Measurements from ENCODE around the gene JAK1.
"Not testable (repeated sequence)": the region's sequence is repeated elsewhere in the genome, so short reads cannot be mapped to it uniquely, and the experiment has no call there.

Gene JAK1

DNA sequence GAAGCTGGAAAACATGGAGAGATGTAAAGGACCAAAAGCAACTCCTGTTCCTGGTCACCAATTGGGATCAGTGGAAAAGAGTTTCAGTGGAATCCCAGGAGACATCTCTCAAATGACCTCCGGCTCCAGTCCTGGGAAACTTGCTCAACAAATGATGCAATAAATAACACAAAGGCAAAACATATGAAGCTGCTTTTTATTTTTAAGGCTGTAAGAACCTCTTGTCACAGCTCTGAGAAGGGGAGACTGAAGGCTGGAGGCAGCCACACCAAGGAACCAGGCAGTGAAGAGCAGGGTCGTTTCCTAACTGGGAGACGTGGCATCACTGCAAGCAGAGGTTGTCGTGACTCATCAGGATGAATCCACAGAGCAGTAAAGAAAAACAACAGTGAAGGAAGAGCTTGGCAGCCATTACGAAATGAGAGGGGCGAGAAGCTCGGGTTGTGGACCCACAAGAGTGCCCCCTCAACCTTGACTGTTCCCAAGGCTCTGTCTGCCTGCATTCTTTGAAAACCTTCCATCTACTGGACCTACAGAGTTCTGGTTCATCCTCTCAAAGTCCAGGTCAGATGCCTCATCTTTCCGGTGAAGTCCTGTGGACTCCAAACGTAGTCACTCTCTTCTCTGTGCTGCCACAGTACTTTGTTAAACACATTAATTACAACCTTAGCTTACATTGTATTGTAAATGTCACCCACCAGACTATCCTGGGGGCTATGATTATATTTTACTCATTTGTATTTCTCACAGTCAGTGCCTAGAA, 32.1 kb downstream of the JAK1 start:
- H3K4me1 ChIP-seq (ENCODE audit: control insufficient read depth, insufficient read depth, low read length), result peaks cover 12% of the 10 kb centered on the region
- no peak overlapping the region for H3K27ac ChIP-seq (ENCODE audit: low read length)
- H3K9me3 ChIP-seq (ENCODE audit: control insufficient read depth in 2 of 2, low read length in 2 of 2), result no peaks in the 10 kb centered on the region
- H3K4me3 ChIP-seq (ENCODE audit: low read length in 2 of 2), result no peak overlapping the region
- H3K9ac ChIP-seq (ENCODE audit: low read length in 2 of 2), result no peak overlapping the region
- no peaks in the 10 kb centered on the region for H3K36me3 ChIP-seq (ENCODE audit: control insufficient read depth in 2 of 2, insufficient read depth in 2 of 2, low read length in 2 of 2)
- no peaks in the 10 kb centered on the region for H3K27me3 ChIP-seq (ENCODE audit: control insufficient read depth in 1 of 2, insufficient read depth in 2 of 2, low read length in 2 of 2)

- peak overlapping the region in 1 of 2 donors; percentile 40 for H3K4me3 ChIP-seq (ENCODE audit: low read length in 2 of 2)
- H3K36me3 ChIP-seq (ENCODE audit: control insufficient read depth in 2 of 2, insufficient read depth in 2 of 2, low read length in 2 of 2), result no peaks in the 10 kb centered on the region
- no peaks in the 10 kb centered on the region for H3K9me3 ChIP-seq (ENCODE audit: control insufficient read depth in 2 of 2, low read length in 2 of 2)
- no peak overlapping the region for H3K9ac ChIP-seq (ENCODE audit: low read length in 2 of 2)
- H3K27me3 ChIP-seq (ENCODE audit: control insufficient read depth in 1 of 2, insufficient read depth in 2 of 2, low read length in 2 of 2), result no peaks in the 10 kb centered on the region
- peaks cover 12% of the 10 kb centered on the region for H3K4me1 ChIP-seq (ENCODE audit: control insufficient read depth, insufficient read depth, low read length)
- H3K27ac ChIP-seq (ENCODE audit: low read length), result peak overlapping the region; percentile 43
These were observed 32.9 kb downstream of the JAK1 start for GRCh38 chr1:64933296-64934070.

GRCh38 chr1:64932962-64933295, 33.4 kb downstream of the JAK1 start:
- Histone ChIP-seq H3K4me1 (ENCODE audit: control insufficient read depth, insufficient read depth, low read length) (peaks cover 12% of the 10 kb centered on the region), H3K4me3 (ENCODE audit: low read length in 2 of 2) (peak overlapping the region in 1 of 2 donors; percentile 40), H3K27me3 (ENCODE audit: control insufficient read depth in 1 of 2, insufficient read depth in 2 of 2, low read length in 2 of 2) (no peaks in the 10 kb centered on the region), H3K36me3 (ENCODE audit: control insufficient read depth in 2 of 2, insufficient read depth in 2 of 2, low read length in 2 of 2) (no peaks in the 10 kb centered on the region), H3K9ac (ENCODE audit: low read length in 2 of 2) (no peak overlapping the region), H3K9me3 (ENCODE audit: control insufficient read depth in 2 of 2, low read length in 2 of 2) (no peaks in the 10 kb centered on the region), H3K27ac (ENCODE audit: low read length) (no peak overlapping the region)

- not testable (repeated sequence) for H3K9ac ChIP-seq (ENCODE audit: low read length in 2 of 2); H3K27me3 ChIP-seq (ENCODE audit: control insufficient read depth in 1 of 2, insufficient read depth in 2 of 2, low read length in 2 of 2); H3K4me1 ChIP-seq (ENCODE audit: control insufficient read depth, insufficient read depth, low read length); H3K4me3 ChIP-seq (ENCODE audit: low read length in 2 of 2); H3K27ac ChIP-seq (ENCODE audit: low read length); H3K9me3 ChIP-seq (ENCODE audit: control insufficient read depth in 2 of 2, low read length in 2 of 2); H3K36me3 ChIP-seq (ENCODE audit: control insufficient read depth in 2 of 2, insufficient read depth in 2 of 2, low read length in 2 of 2)
These were observed 35.7 kb downstream of the JAK1 start for GRCh38 chr1:64930640-64931039.

DNA sequence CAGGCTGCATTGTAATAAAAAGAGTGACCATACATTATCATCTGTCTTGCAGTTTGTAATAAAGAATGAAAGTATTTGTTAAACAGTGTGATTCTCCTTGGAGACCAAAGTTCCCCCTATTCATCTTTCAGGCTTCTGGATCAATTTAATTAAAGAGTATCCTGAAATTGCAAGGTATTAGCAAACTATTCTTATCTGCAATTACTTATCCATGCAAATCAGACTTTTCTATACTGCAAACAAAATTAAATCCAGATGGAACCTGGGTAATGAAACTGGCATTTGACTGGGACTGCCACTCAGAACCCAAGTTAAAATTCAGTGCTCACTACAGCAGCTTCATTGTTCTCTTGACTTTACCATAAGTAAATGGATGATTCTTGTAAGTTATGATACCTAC, 37.1 kb downstream of the JAK1 start:
- Histone ChIP-seq H3K4me3 (ENCODE audit: low read length in 2 of 2) (no peak overlapping the region), H3K9me3 (ENCODE audit: control insufficient read depth in 2 of 2, low read length in 2 of 2) (no peaks in the 10 kb centered on the region), H3K27me3 (ENCODE audit: control insufficient read depth in 1 of 2, insufficient read depth in 2 of 2, low read length in 2 of 2) (no peaks in the 10 kb centered on the region), H3K9ac (ENCODE audit: low read length in 2 of 2) (no peak overlapping the region), H3K4me1 (ENCODE audit: control insufficient read depth, insufficient read depth, low read length) (peaks cover 7% of the 10 kb centered on the region), H3K36me3 (ENCODE audit: control insufficient read depth in 2 of 2, insufficient read depth in 2 of 2, low read length in 2 of 2) (no peaks in the 10 kb centered on the region), H3K27ac (ENCODE audit: low read length) (no peak overlapping the region)

GRCh38 chr1:64928325-64928724, 38.0 kb downstream of the JAK1 start:
- Histone ChIP-seq H3K9me3 (ENCODE audit: control insufficient read depth in 2 of 2, low read length in 2 of 2) (no peaks in the 10 kb centered on the region), H3K9ac (ENCODE audit: low read length in 2 of 2) (no peak overlapping the region), H3K27me3 (ENCODE audit: control insufficient read depth in 1 of 2, insufficient read depth in 2 of 2, low read length in 2 of 2) (no peaks in the 10 kb centered on the region), H3K4me3 (ENCODE audit: low read length in 2 of 2) (no peak overlapping the region), H3K4me1 (ENCODE audit: control insufficient read depth, insufficient read depth, low read length) (peaks cover 4% of the 10 kb centered on the region), H3K36me3 (ENCODE audit: control insufficient read depth in 2 of 2, insufficient read depth in 2 of 2, low read length in 2 of 2) (no peaks in the 10 kb centered on the region), H3K27ac (ENCODE audit: low read length) (no peak overlapping the region)

DNA sequence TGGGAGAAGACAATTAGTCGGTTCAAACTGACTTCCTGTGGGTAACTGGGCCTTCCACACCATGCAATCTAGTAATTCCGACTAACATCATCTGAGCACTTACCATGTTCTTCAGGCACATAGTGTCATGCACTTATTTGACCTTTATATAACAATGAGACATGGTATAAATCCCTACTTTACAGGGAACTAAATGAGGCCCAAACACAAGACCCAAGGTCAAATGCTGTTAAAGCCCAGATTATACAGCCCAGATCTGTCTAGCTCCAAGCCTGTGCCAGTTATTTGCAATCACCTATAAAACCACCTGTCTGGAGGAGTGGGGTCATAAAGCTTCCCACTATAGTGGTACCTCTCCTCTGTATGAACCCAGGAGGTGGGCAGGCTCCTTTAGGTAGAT, 40.8 kb downstream of the JAK1 start:
- no peak overlapping the region for H3K9ac ChIP-seq (ENCODE audit: low read length in 2 of 2)
- H3K36me3 ChIP-seq (ENCODE audit: control insufficient read depth in 2 of 2, insufficient read depth in 2 of 2, low read length in 2 of 2), result no peaks in the 10 kb centered on the region
- no peaks in the 10 kb centered on the region for H3K9me3 ChIP-seq (ENCODE audit: control insufficient read depth in 2 of 2, low read length in 2 of 2)
- H3K27ac ChIP-seq (ENCODE audit: low read length), result no peak overlapping the region
- no peaks in the 10 kb centered on the region for H3K4me1 ChIP-seq (ENCODE audit: control insufficient read depth, insufficient read depth, low read length)
- H3K4me3 ChIP-seq (ENCODE audit: low read length in 2 of 2), result no peak overlapping the region
- no peaks in the 10 kb centered on the region for H3K27me3 ChIP-seq (ENCODE audit: control insufficient read depth in 1 of 2, insufficient read depth in 2 of 2, low read length in 2 of 2)

DNA sequence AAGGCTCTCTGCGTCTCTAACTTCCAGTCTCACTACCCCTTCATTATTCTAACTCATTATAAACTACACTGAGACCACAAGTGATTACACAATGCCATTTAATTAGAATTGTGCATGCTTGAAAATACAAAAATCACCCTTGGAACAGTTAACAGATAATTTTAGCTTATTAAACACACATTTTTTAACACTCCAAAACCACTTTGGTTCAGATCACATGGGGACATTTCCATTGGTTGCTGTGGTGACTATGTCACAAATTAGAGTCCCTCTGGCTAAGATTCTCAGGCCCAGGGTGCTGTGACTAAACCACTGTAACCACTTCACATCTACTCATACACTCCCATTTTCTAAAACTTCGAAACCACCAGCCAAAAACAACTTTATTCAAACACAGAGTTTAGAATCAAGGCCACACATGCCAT, 43.0 kb downstream of the JAK1 start:
- Histone ChIP-seq H3K9ac (ENCODE audit: low read length in 2 of 2) (no peak overlapping the region), H3K36me3 (ENCODE audit: control insufficient read depth in 2 of 2, insufficient read depth in 2 of 2, low read length in 2 of 2) (no peaks in the 10 kb centered on the region), H3K27me3 (ENCODE audit: control insufficient read depth in 1 of 2, insufficient read depth in 2 of 2, low read length in 2 of 2) (no peaks in the 10 kb centered on the region), H3K9me3 (ENCODE audit: control insufficient read depth in 2 of 2, low read length in 2 of 2) (no peaks in the 10 kb centered on the region), H3K4me1 (ENCODE audit: control insufficient read depth, insufficient read depth, low read length) (no peaks in the 10 kb centered on the region), H3K4me3 (ENCODE audit: low read length in 2 of 2) (no peak overlapping the region), H3K27ac (ENCODE audit: low read length) (no peak overlapping the region)

DNA sequence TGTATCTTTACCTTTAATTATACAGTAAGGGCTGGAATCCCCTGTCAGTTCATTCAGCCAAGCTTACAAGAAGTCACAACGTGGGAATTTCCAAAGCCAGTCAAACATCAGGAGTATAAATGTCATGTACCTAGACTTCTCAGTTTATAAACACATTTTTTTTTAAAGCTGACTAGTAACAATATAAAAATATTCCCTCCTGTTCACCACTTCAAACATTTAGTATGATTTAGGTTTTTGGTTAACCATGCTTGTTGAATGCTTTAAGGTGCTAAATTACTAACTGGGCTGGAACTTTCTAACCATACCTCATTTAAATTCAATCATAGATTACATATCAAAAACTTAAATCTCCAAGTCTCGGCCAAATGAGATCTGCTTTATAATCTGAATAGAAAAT, 44.0 kb downstream of the JAK1 start:
- no peaks in the 10 kb centered on the region for H3K4me1 ChIP-seq (ENCODE audit: control insufficient read depth, insufficient read depth, low read length)
- H3K27ac ChIP-seq (ENCODE audit: low read length), result no peak overlapping the region
- H3K9ac ChIP-seq (ENCODE audit: low read length in 2 of 2), result no peak overlapping the region
- no peaks in the 10 kb centered on the region for H3K27me3 ChIP-seq (ENCODE audit: control insufficient read depth in 1 of 2, insufficient read depth in 2 of 2, low read length in 2 of 2)
- no peaks in the 10 kb centered on the region for H3K9me3 ChIP-seq (ENCODE audit: control insufficient read depth in 2 of 2, low read length in 2 of 2)
- no peaks in the 10 kb centered on the region for H3K36me3 ChIP-seq (ENCODE audit: control insufficient read depth in 2 of 2, insufficient read depth in 2 of 2, low read length in 2 of 2)
- H3K4me3 ChIP-seq (ENCODE audit: low read length in 2 of 2), result no peak overlapping the region

GRCh38 chr1:64921771-64922170, 44.6 kb downstream of the JAK1 start:
- Histone ChIP-seq H3K4me3 (ENCODE audit: low read length in 2 of 2) (no peak overlapping the region), H3K9me3 (ENCODE audit: control insufficient read depth in 2 of 2, low read length in 2 of 2) (no peaks in the 10 kb centered on the region), H3K4me1 (ENCODE audit: control insufficient read depth, insufficient read depth, low read length) (no peaks in the 10 kb centered on the region), H3K27ac (ENCODE audit: low read length) (no peak overlapping the region), H3K36me3 (ENCODE audit: control insufficient read depth in 2 of 2, insufficient read depth in 2 of 2, low read length in 2 of 2) (no peaks in the 10 kb centered on the region), H3K27me3 (ENCODE audit: control insufficient read depth in 1 of 2, insufficient read depth in 2 of 2, low read length in 2 of 2) (no peaks in the 10 kb centered on the region), H3K9ac (ENCODE audit: low read length in 2 of 2) (no peak overlapping the region)

GRCh38 chr1:64920941-64921589, 45.3 kb downstream of the JAK1 start:
- Histone ChIP-seq H3K9ac (ENCODE audit: low read length in 2 of 2) (no peak overlapping the region), H3K36me3 (ENCODE audit: control insufficient read depth in 2 of 2, insufficient read depth in 2 of 2, low read length in 2 of 2) (no peaks in the 10 kb centered on the region), H3K9me3 (ENCODE audit: control insufficient read depth in 2 of 2, low read length in 2 of 2) (no peaks in the 10 kb centered on the region), H3K27ac (ENCODE audit: low read length) (no peak overlapping the region), H3K4me3 (ENCODE audit: low read length in 2 of 2) (no peak overlapping the region), H3K4me1 (ENCODE audit: control insufficient read depth, insufficient read depth, low read length) (no peaks in the 10 kb centered on the region), H3K27me3 (ENCODE audit: control insufficient read depth in 1 of 2, insufficient read depth in 2 of 2, low read length in 2 of 2) (no peaks in the 10 kb centered on the region)
